ENCODE measurements around the gene FOXP2.

- TF ChIP-seq RFX5 (IDR thresholded peaks at IDR 0.05; ENCODE audit: low read depth, low read length), result no peak
- TF ChIP-seq POLR2A (IDR thresholded peaks at IDR 0.05; ENCODE audit: low read depth, low read length), result no peak
Observed at GRCh38 chr7:114405427-114405826, 9.2 kb upstream of the FOXP2 start.

Measured in IMR-90 (cell line).